DND-41 (cell line): ENCODE results near the gene HMCN2.

Experiments used
- CTCF ChIP-seq: IDR thresholded peaks from 2 replicates; pipeline ENCODE4 v1.5.1; 2012; ENCODE audit warnings: borderline replicate concordance, low read length, moderate library complexity, mild to moderate bottlenecking; ENCODE audit not compliant: poor library complexity, severe bottlenecking; ENCODE audit errors: extremely low read depth
- EZH2 ChIP-seq: IDR thresholded peaks from 3 replicates; pipeline ENCODE4 v1.6.1; 2012; ENCODE audit warnings: borderline replicate concordance, low read depth, mild to moderate bottlenecking, moderate library complexity, low read length, inconsistent platforms; ENCODE audit not compliant: severe bottlenecking

GRCh38 chr9:130241198-130241535 is 24.4 kb upstream of the HMCN2 start:
- TF ChIP-seq CTCF, result no peak
- no peak for TF ChIP-seq EZH2
